Measurements from ENCODE around the gene ZNF441.
"Not testable (repeated sequence)": the region's sequence is repeated elsewhere in the genome, so short reads cannot be mapped to it uniquely, and the experiment has no call there.

The ZNF441 gene

GRCh38 chr19:11759805-11760204, 7.0 kb upstream of the ZNF441 start:
- ATAC-seq = no peak
- Mint-ChIP-seq H3K9me3 (peaks cover 15% of the 10 kb centered on the region), H3K4me3 (no peak overlapping the region)

GRCh38 chr19:11763117-11763516, 3.7 kb upstream of the ZNF441 start:
- no peak overlapping the region for H3K27ac Mint-ChIP-seq
- H3K9me3 Mint-ChIP-seq = peaks cover 6% of the 10 kb centered on the region
- H3K4me3 Mint-ChIP-seq = no peak overlapping the region
- no peak for DNase-seq (ENCODE audit: low spot score in 2 of 2)
- H3K36me3 Mint-ChIP-seq = no peaks in the 10 kb centered on the region
- no peak for ATAC-seq
- H3K4me1 Mint-ChIP-seq = peaks cover 12% of the 10 kb centered on the region

More at GRCh38 chr19:11759805-11760204, 7.0 kb upstream of the ZNF441 start:
- Mint-ChIP-seq H3K4me1 (no peaks in the 10 kb centered on the region), H3K27ac (no peak overlapping the region), H3K36me3 (no peaks in the 10 kb centered on the region)
- no peak for DNase-seq (ENCODE audit: low spot score in 2 of 2)

GRCh38 chr19:11763611-11764010, 3.2 kb upstream of the ZNF441 start:
- H3K9me3 Mint-ChIP-seq = peaks cover 6% of the 10 kb centered on the region
- no peak for DNase-seq (ENCODE audit: low spot score in 2 of 2)
- no peaks in the 10 kb centered on the region for H3K36me3 Mint-ChIP-seq
- H3K27ac Mint-ChIP-seq = no peak overlapping the region
- no peak overlapping the region for H3K4me3 Mint-ChIP-seq
- peaks cover 17% of the 10 kb centered on the region for H3K4me1 Mint-ChIP-seq
- no peak for ATAC-seq

GRCh38 chr19:11767633-11768133, 883 bp downstream of the ZNF441 start:
- H3K36me3 Mint-ChIP-seq = no peaks in the 10 kb centered on the region
- H3K27ac Mint-ChIP-seq = peak overlapping the region; percentile 91
- H3K4me3 Mint-ChIP-seq = peak overlapping the region; percentile 92
- H3K9me3 Mint-ChIP-seq = peaks cover 18% of the 10 kb centered on the region
- H3K4me1 Mint-ChIP-seq = peaks cover 22% of the 10 kb centered on the region
- peak in 1 of 2 donors; percentile 59 for DNase-seq (ENCODE audit: low spot score in 2 of 2)
- ATAC-seq = peak; percentile 1

- peaks cover 21% of the 10 kb centered on the region for H3K9me3 Mint-ChIP-seq
- no peak overlapping the region for H3K27ac Mint-ChIP-seq
- no peaks in the 10 kb centered on the region for H3K36me3 Mint-ChIP-seq
Measured at GRCh38 chr19:11769995-11770394, 3.2 kb downstream of the ZNF441 start.

DNA sequence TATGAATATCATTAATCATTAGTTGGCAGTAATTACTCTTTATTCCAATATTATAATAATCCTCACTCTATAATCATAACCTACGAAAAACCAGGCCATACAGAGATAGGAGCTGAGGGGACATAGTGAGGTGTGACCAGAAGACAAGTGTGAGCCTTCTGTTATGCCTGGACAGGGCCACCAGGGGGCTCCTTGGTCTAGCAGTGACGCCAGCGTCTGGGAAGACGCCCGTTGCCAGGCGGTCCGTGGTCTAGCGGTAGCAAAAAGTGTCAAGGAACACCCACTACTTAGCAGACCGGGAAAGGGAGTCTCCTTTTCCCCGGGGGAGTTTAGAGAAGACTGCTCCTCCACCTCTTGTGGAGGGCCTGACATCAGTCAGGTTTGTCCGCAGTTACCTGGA, 4.7 kb downstream of the ZNF441 start:
- H3K36me3 Mint-ChIP-seq; DNase-seq (ENCODE audit: low spot score in 2 of 2); H3K4me3 Mint-ChIP-seq; H3K27ac Mint-ChIP-seq; ATAC-seq: not testable (repeated sequence)
- Mint-ChIP-seq H3K4me1 (peaks cover 21% of the 10 kb centered on the region), H3K9me3 (peaks cover 24% of the 10 kb centered on the region)

More at GRCh38 chr19:11769995-11770394, 3.2 kb downstream of the ZNF441 start:
- peaks cover 22% of the 10 kb centered on the region for H3K4me1 Mint-ChIP-seq
- ATAC-seq = no peak
- H3K4me3 Mint-ChIP-seq = no peak overlapping the region
- DNase-seq (ENCODE audit: low spot score in 2 of 2) = no peak

- not testable (repeated sequence) for H3K4me3 Mint-ChIP-seq
Measured at GRCh38 chr19:11776669-11777068, 9.9 kb downstream of the ZNF441 start.

DNA sequence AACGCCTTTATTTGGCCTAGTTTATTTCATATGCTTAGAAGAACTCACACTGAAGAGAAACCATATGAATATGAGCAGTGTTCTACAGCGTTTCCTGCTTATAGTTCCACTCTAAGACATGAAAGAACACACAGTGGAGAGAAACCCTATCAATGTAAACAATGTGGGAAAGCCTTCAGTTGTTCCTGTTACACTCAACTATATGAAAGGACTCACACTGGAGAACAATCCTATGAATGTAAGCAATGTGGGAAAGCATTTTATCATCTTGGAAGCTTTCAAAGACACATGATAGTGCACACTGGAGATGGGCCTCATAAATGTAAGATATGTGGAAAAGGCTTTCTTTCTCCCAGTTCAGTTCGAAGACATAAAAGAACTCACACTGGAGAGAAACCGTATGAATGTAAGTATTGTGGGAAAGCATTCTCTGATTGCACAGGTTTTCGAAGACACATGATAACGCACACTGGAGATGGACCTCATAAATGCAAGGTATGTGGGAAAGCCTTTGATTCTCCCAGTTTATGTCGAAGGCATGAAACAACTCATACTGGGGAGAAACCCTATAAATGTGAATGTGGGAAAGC, 13.7 kb downstream of the ZNF441 start:
- no peak for DNase-seq (ENCODE audit: low spot score in 2 of 2)
- H3K36me3 Mint-ChIP-seq = peaks cover 40% of the 10 kb centered on the region
- no peak for ATAC-seq
- no peaks in the 10 kb centered on the region for H3K4me1 Mint-ChIP-seq
- H3K9me3 Mint-ChIP-seq = peaks cover 37% of the 10 kb centered on the region
- no peak overlapping the region for H3K27ac Mint-ChIP-seq
- no peak overlapping the region for H3K4me3 Mint-ChIP-seq

More at GRCh38 chr19:11776669-11777068, 9.9 kb downstream of the ZNF441 start:
- not testable (repeated sequence) for H3K4me1 Mint-ChIP-seq; ATAC-seq; DNase-seq (ENCODE audit: low spot score in 2 of 2); H3K27ac Mint-ChIP-seq
- peaks cover 40% of the 10 kb centered on the region for H3K36me3 Mint-ChIP-seq
- peaks cover 35% of the 10 kb centered on the region for H3K9me3 Mint-ChIP-seq

DNA sequence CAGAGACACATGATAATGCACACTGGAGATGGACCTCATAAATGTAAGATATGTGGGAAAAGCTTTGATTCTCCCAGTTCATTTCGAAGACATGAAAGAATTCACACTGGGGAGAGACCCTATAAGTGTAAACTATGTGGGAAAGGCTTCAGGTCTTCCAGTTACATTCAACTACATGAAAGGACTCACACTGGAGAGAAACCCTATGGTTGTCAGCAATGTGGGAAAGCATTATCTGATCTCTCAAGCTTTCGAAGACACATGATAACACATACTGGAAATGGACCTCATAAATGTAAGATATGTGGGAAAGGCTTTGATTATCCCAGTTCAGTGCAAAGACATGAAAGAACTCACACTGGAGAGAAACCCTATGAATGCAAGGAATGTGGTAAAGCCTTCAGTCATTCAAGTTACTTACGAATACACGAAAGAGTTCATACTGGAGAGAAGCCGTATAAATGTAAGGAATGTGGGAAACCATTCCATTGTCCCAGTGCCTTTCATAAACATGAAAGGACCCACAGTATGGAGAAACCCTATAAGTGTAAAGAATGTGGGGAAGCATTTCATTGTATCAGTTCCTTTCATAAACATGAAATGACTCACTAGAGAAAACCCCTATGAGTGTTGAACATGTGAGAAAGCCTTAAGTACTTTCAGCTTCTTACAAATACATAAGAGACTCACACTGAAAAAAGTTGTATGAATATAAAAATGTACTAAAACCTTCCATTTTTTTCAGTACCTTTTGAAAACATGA, 14.7 kb downstream of the ZNF441 start:
- peaks cover 34% of the 10 kb centered on the region for H3K9me3 Mint-ChIP-seq
- DNase-seq (ENCODE audit: low spot score in 2 of 2) = no peak
- no peak overlapping the region for H3K27ac Mint-ChIP-seq
- no peak for ATAC-seq
- no peak overlapping the region for H3K4me3 Mint-ChIP-seq
- H3K4me1 Mint-ChIP-seq = no peaks in the 10 kb centered on the region
- H3K36me3 Mint-ChIP-seq = peaks cover 40% of the 10 kb centered on the region

GRCh38 chr19:11783767-11784166, 17.0 kb downstream of the ZNF441 start:
- Mint-ChIP-seq H3K27ac (no peak overlapping the region), H3K9me3 (peaks cover 41% of the 10 kb centered on the region), H3K4me1 (no peaks in the 10 kb centered on the region), H3K36me3 (peaks cover 28% of the 10 kb centered on the region), H3K4me3 (no peak overlapping the region)
- DNase-seq (ENCODE audit: low spot score in 2 of 2) (no peak), ATAC-seq (no peak)

DNA sequence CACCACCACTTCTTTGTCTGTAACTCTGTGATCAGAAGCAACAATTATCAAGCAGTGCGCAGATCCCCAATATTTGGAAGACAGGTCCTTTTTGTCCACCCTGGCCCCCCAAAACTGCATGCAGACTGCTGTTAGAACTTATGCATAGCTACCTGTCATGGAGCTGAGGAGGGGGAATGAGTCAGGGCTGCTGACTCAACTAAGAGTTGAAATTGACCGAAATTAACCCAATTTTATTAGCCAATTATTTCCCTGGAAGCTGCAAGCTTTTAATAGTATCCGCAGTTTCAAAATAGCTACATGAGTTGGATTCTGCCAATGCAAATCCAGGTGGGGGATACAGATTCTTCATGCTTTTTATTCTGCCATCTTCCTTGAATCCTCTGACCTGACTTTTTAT, 17.6 kb downstream of the ZNF441 start:
- peaks cover 47% of the 10 kb centered on the region for H3K9me3 Mint-ChIP-seq
- H3K27ac Mint-ChIP-seq = no peak overlapping the region
- no peak for ATAC-seq
- DNase-seq (ENCODE audit: low spot score in 2 of 2) = no peak
- no peaks in the 10 kb centered on the region for H3K4me1 Mint-ChIP-seq
- no peak overlapping the region for H3K4me3 Mint-ChIP-seq
- H3K36me3 Mint-ChIP-seq = peaks cover 22% of the 10 kb centered on the region

DNA sequence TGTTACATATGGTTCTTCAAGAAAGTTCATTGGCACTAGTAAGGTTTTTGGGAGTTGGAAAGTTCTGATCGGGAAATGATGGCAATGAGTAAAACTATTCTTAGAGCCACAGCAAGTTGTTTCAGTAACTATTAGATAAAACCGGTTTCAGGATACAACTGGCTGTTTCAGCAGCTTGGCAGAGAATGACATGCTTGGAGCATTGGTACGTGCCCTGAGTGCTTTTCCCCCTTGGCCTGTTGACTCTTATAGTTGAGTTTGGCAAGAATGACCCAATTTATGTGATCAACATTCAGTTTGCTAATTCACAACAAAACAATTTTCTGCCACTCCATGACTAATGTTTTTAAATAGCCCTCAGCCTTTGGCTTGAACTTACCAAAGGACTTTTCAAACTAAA, 20.7 kb downstream of the ZNF441 start:
- no peaks in the 10 kb centered on the region for H3K36me3 Mint-ChIP-seq
- no peak overlapping the region for H3K4me3 Mint-ChIP-seq
- H3K9me3 Mint-ChIP-seq = peaks cover 47% of the 10 kb centered on the region
- no peak for DNase-seq (ENCODE audit: low spot score in 2 of 2)
- no peaks in the 10 kb centered on the region for H3K4me1 Mint-ChIP-seq
- H3K27ac Mint-ChIP-seq = no peak overlapping the region
- ATAC-seq = no peak

DNA sequence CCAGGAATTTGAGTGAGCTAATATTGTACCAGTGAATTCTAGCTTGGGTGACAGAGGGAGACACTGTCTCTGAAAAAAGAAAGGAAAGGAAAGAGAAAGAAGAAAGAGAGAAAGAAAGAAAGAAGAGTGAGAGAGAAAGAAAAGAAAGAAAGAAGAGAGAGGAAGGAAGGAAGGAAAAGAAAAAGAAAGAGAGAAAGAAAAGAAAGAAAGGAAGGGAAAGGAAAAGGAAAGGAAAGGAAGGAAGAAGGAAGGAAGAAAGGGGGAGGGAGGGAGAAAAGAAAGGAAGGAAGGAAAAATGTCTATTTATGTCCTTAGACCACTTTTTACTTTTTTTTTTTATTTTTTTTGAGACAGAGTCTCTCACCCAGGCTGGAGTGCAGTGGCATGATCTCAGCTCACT, 26.1 kb downstream of the ZNF441 start:
- DNase-seq (ENCODE audit: low spot score in 2 of 2) (no peak), ATAC-seq (no peak)
- Mint-ChIP-seq H3K4me1 (peaks cover 8% of the 10 kb centered on the region), H3K9me3 (peaks cover 28% of the 10 kb centered on the region), H3K36me3 (no peaks in the 10 kb centered on the region), H3K4me3 (no peak overlapping the region), H3K27ac (no peak overlapping the region)

DNA sequence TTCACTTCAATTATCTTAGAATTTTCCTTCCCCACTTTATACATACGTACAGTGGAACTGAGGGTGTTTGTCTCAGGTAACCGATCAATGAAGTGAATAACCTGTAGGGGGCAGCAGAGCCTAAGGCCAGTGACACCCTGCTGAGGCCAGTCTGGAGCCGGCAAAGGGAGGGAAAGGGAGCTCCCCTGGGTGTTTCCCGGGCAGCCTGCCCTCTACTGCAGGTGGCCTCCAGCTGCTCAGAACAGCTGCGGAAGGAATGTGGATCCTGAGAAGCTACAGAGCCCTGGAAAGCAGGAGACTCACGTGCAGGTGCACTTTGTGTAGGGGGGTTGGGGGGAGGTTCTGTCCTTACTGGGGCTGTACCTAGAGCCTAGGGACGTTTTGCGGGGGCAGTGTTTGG, 30.7 kb downstream of the ZNF441 start:
- Mint-ChIP-seq H3K4me3 (peak overlapping the region; percentile 74), H3K9me3 (peaks cover 7% of the 10 kb centered on the region), H3K27ac (no peak overlapping the region), H3K36me3 (no peaks in the 10 kb centered on the region), H3K4me1 (peaks cover 15% of the 10 kb centered on the region)
- ATAC-seq (peak; percentile 76), DNase-seq (ENCODE audit: low spot score in 2 of 2) (peak; percentile 53 to 85)

DNA sequence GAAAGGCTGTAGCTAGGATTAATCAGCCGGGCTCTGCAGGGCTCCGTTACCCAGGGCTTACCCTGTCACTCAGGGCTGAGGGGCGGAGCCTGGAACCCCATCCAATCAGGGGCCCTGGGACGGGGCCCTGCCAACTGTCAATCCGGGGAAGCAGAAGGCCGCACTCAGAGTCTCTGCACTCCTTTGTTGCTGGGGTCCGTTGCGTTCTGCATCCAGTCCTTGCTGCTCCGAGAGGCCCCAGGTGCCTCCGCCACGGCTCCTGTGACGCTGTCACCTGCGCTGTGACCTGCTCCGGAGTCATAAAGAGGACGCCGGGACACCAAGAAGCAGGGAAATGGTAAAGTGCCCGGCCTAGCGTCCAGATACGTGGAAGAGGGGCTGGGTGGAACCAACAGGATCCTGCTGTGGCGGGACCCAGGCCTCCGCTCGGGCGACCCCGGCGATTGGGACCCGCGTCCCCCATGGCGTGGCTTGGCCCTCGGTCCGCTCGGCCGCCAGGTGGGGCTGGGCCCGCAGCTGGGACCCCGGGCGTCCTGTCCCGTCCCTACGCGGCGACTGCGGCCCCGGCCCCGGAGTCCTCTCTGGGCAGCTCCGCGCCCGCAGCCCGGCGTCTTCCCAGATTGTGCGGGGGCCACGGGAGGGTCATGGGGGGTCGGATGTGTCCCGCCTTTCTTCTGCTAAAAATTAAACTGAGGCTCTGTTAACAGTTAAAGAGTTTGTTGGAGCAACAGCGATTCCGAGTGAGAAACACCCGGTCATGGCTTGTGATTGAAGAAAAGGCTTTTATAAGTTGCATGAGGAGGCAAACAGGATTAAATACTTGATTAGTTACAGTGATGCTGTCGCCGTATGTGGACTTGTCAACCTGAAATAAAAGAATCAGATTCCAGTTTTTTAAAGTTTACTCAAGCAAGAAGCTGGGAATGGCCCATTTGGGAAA, 31.9 kb downstream of the ZNF441 start, which contains the start of gene ZNF491:
Gene ZNF491, plus strand, starts transcription at position 133 of the 940 bp plus-strand sequence. CDS start 7,431 bp downstream, outside the sequence.
- Mint-ChIP-seq H3K9me3 (peaks cover 4% of the 10 kb centered on the region), H3K4me3 (peak within 1 kb of the TSS; percentile 74), H3K4me1 (peaks cover 15% of the 10 kb centered on the region), H3K27ac (no peak within 1 kb of the TSS), H3K36me3 (no peaks in the 10 kb centered on the region)
- ATAC-seq = peak; percentile 99
- peak; percentile 37 to 88 for DNase-seq (ENCODE audit: low spot score in 2 of 2)

Measured in stimulated activated effector memory CD8-positive, alpha-beta T cell treated with anti-CD3 and anti-CD28 coated beads, Interleukin-12 subunit alpha, Interleukin-12 subunit beta, amount 100 ng/mL, for 72 hours (primary cell).